Measurements from ENCODE around the gene COMMD4.

COMMD4 gene

DNA sequence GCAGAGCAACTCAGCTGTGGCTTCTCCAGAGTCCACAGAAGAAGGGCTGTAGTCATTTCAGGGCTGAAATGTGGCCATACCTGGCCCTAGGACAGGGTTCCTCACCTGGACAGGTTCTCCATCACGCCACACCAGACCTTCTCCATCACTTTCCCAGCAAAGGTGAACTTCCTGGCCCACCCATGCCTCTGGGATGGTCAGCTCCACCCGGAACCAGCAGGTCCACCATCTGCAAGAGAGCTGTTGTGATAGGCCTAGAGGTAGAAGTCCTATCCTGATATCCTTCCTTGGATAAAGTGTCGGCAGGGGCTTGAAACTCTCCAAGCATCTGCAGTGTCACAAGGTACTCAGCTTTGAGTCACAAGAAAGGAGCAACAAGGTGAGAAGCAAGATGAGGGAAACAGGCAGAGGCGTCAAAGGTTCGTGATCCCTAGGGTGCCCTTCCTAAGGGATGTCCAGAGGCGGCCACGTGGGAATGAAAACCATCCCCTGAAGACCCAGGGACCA, 31.6 kb downstream of the COMMD4 start:
- peak overlapping the region; percentile 82 for H3K4me3 ChIP-seq (ENCODE audit: low read depth, low read length)
- TF ChIP-seq, protein P1, sequence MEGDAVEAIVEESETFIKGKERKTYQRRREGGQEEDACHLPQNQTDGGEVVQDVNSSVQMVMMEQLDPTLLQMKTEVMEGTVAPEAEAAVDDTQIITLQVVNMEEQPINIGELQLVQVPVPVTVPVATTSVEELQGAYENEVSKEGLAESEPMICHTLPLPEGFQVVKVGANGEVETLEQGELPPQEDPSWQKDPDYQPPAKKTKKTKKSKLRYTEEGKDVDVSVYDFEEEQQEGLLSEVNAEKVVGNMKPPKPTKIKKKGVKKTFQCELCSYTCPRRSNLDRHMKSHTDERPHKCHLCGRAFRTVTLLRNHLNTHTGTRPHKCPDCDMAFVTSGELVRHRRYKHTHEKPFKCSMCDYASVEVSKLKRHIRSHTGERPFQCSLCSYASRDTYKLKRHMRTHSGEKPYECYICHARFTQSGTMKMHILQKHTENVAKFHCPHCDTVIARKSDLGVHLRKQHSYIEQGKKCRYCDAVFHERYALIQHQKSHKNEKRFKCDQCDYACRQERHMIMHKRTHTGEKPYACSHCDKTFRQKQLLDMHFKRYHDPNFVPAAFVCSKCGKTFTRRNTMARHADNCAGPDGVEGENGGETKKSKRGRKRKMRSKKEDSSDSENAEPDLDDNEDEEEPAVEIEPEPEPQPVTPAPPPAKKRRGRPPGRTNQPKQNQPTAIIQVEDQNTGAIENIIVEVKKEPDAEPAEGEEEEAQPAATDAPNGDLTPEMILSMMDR (IDR thresholded peaks at IDR 0.05; ENCODE audit: low read depth, low read length), result no peak; the same call in 1 of the 2 replicates

DNA sequence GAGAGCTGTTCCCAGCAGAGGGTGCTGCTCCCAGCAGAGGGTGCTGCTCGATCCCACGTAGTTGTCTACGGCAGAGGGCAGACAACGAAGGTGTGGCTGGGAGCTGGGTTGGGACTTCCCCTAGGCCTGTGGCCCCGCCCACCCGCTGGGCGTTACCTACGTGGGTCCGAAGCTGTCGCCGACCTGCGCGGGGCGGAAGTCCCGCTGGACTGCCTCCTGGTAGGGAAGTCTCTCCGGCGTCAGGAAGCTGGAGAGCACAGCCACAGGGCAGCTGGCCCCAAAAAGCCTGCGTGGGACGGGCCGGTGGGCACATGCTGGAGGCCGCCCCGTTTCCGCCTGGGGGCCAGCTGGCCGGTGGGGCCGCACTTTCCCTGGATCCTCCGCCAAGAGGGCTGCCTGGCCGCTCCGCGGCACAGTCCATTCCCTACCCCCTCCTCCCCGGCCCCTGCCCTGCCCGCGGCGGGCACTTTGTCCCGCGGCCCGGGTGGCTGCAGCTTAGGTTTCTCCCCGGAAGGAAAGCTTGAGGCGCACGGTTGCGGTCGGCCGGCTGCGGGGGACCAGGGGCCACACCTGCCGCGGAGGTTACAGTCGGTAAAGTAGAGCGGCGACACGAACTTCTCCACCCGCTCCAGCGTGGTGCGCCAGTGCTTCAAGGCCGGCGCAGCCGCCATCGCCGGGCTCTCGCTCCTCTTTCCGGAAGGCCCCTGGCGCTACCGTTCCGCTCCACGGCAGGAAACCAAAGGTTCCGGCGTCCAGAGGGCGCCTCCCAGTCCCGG, 32.2 kb downstream of the COMMD4 start, which contains the start of gene MAN2C1:
Gene MAN2C1, minus strand, starts transcription at position 695 of the 776 bp plus-strand sequence. Its CDS starts 24 bp downstream, at position 671.
- TF ChIP-seq, protein P1 (IDR thresholded peaks at IDR 0.05; ENCODE audit: low read depth, low read length), result peak; percentile 50; the same call in 1 of the 2 replicates
- peak within 1 kb of the TSS; percentile 82 for H3K4me3 ChIP-seq (ENCODE audit: low read depth, low read length)

DNA sequence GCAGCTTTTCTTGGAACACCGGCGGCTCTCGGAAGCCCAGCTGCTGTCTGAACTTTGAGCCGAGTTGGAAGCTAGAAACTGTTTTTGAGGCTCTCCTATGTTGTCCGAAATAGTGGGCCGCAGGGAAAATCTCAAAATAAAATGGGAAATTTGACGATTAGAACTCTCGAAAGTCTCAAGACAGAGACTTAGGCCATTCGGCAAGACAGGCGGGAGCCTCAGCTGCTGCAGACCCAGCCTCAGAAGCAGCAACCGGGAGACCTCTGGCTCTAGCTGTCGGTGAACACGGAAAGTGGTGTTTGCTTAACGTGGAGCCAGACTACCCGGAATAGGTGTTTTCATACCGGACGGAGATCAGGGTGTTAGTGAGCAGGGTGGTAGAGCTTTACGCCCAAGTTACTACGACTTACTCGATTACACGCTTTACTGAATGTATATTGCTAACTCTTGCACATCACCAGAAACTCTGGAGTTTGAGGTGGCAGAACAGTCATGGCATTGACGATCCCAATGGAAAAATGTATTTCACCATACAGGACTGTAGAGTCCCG, 32.9 kb downstream of the COMMD4 start:
- TF ChIP-seq, protein P1 (IDR thresholded peaks at IDR 0.05; ENCODE audit: low read depth, low read length), result no peak

DNA sequence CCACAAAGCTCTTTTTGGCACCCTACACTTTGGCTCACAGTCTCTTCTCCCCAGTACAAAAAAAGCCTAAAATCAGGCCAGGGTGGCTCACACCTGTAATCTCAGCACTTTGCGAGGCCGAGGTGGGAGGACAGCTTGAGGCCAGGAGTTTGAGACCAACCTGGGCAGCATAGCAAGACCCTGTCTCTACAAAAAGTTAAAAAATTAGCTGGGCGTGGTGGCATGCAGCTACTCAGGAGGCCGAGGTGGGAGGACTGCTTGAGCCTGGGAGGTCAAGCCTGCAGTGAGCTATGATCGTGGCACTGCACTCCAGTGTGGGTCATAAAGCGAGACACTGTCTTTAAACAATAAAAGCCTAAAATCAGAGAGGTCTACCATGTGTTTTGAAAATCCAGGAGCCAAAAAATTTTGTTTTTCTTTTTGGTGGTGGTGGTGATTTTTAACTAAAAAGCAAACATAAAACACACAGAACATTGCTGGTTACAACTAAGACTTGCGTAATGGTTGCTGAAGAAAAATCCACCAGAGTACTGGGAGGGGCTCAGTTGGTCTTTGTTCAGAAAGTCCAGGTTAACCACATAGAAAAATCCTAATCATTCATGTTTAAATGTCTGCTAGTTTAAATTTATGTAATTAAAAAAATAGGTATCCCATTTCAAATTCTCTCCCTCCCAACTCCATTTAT, 34.2 kb downstream of the COMMD4 start:
- H3K4me3 ChIP-seq (ENCODE audit: low read depth, low read length), result no peak overlapping the region
- TF ChIP-seq, protein P1 (IDR thresholded peaks at IDR 0.05; ENCODE audit: low read depth, low read length), result no peak

More for the DNA sequence above, 32.9 kb downstream of the COMMD4 start:
- H3K4me3 ChIP-seq (ENCODE audit: low read depth, low read length), result peak overlapping the region; percentile 82

DNA sequence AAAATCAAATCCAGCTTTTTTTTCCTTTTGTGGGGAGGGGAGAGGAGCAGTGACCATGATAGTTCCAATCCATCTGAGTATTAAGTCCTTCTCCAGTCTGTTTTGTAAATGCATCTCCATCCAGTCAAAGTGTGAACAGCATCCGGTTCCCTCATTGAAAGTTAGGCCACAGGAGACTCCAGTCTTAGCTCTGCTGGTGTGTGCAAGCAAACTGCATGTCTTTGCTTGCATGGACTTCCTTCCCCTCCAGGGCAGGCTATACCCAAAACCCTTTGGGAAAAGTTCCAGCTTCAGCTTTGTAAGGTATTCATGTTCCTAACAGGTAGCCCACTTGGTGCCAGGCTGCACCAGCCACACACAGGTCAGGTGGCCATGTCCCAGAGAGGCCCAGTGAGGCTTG, 35.6 kb downstream of the COMMD4 start:
- TF ChIP-seq, protein P1 (IDR thresholded peaks at IDR 0.05; ENCODE audit: low read depth, low read length), result no peak
- H3K4me3 ChIP-seq (ENCODE audit: low read depth, low read length), result no peak overlapping the region

DNA sequence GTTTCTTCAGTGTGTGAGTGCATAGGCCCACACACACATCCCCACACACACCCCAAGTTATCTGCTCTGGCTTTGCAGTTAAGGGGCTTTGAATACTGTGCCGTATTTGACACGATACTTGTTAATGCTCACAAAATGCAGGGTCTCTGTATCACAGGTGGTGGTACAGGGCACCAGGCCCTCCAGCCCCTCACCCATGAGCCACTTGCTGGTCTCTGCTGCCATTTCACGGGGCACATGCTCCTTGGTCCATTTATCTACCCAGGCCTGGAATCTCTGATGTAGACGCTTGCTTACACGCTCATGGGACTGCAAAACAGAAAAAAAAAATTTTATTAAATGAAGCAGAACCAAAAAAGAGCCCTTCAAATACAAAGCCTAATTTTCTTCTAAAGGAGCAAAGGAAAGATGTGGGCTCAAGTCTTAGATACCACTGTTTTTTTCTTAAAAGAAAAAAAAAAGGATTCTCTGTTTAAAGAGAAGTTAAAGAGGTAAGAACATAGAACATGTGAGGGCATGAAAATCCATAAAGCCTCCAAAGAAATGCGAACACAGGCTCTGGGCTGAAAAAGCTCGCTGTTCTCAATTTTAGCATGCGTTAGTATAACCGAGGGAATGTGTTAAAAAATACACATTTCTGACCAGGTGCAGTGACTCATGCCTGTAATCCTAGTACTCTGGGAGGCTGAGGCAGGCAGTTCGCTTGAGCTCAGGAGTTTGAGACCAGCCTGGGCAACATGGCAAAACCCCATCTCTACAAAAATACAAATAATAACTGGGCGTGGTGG, 36.2 kb downstream of the COMMD4 start:
- H3K4me3 ChIP-seq (ENCODE audit: low read depth, low read length), result no peak overlapping the region
- TF ChIP-seq, protein P1 (IDR thresholded peaks at IDR 0.05; ENCODE audit: low read depth, low read length), result no peak
